Hematopoietic multipotent progenitor cell treated with erythropoietin and hydrocortisone succinate and interleukin-3 and kit ligand, for 8 days (in vitro differentiated cells): ENCODE results near the gene MTF1.
"Not testable (repeated sequence)": the region's sequence is repeated elsewhere in the genome, so short reads cannot be mapped to it uniquely, and the experiment has no call there.

Source experiments
- DNase-seq: peaks from one replicate; pipeline ENCODE4 v3.0.0-alpha.2; 2015

MTF1 gene

GRCh38 chr1:37859507-37860345 lies at the start of gene MTF1:
MTF1 (minus strand) TSS chr1:37859592; CDS start chr1:37857658, 1,934 bp downstream.
- DNase-seq = peak; percentile 98

GRCh38 chr1:37908531-37908930 lies 49.1 kb upstream of the MTF1 start:
- not testable (repeated sequence) for DNase-seq

- not testable (repeated sequence) for DNase-seq
Measured at GRCh38 chr1:37907416-37908125, 48.2 kb upstream of the MTF1 start.

DNA sequence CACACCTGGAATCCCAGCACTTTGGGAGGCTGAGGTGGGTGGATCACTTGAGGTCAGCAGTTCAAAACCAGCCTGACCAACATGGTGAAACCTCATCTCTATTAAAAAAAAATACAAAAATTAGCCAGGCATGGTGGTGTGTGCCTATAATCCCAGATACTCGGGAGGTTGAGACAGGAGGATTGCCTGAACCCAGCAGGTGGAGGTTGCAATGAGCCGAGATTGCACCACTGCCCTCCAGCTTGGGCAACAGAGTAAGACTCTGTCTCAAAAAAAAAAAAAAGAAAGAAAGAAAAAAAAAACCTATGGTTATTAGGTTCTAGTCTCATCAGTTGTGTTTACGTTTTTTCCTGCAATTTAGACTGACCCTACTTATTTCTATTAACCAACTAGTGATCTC lies 47.2 kb upstream of the MTF1 start:
- DNase-seq = not testable (repeated sequence)

- no peak for DNase-seq
Measured at GRCh38 chr1:37905727-37906126, 46.3 kb upstream of the MTF1 start.

DNA sequence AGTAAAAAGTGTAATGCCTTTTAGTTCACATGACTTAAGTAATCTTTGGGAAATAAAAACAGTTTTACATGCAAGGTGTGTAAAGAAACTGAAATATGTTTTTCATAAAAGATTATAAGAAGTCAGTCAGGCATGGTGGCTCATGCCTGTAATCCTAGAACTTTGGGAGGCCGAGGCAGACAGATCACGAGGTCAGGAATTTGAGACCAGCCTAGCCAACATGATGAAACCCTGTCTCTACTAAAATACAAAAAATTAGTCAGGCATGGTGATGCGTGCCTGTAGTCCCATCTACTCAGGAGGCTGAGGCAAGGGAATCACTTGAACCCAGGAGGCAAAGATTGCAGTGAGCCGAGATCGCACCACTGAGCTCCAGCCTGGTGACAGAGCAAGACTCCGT lies 44.5 kb upstream of the MTF1 start:
- DNase-seq = not testable (repeated sequence)

GRCh38 chr1:37902983-37903382 lies 43.6 kb upstream of the MTF1 start:
- DNase-seq = no peak

DNA sequence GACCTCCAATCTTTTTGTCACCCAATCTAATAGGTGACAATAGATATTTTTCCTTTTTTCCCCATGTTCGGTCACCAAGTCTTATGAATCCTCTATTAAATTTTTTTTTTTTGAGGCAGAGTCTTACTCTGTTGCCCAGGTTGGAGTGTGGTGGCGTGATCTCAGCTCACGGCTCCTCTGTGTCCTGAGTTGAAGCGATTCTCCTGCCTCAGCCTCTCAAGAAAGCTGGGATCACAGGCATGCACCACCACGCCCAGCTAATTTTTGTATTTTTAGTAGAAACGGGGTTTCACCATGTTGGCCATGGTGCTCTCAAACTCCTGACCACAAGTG lies 42.5 kb upstream of the MTF1 start:
- DNase-seq = no peak

DNA sequence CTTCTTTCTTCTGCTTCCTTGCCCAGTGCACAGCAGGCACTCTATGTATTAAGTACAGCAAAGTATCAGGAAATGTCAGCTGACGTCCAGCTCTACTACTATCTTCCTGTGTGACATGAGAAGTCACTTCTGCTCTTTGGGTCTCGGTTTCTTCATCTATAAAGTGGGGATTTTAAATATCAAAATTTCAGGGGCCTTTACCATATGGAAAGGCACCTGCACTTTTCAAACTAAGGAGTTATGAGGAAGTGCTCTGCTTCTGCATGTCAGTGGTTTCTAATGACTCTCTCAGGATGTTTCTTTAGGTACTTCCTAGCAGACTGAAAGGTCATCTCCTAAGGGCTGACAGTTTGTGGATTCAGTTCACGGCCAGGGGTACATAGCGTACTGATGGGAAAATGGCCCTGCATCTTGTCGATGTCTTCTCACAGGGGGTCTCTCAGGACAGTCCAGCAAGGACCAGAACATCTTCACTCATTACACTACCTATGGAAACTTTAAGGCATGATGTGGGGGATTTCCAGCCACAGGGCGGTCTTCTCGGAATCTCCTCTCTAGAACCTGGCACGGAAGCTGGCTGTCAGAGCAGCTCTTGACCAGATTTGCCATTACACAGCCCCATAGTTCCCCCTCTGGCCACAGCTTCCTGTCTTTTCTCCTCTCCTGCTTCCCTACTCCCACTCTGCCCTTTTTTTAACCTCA lies 42.0 kb upstream of the MTF1 start:
- no peak for DNase-seq

DNA sequence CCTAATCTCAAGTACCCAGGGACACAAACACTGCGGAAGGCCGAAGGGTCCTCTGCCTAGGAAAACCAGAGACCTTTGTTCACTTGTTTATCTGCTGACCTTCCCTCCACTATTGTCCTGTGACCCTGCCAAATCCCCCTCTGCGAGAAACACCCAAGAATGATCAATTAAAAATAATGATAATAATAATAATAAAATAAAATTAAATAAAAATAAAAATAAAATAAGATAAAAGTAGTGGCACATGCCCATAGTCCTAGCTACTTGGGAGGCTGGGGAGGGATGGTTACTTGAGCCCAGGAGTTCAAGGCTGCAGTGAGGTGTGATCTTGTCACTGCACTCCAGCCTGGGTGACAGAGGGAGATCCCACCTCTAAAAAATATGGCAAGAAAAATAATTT lies 38.2 kb upstream of the MTF1 start:
- DNase-seq = not testable (repeated sequence)

DNA sequence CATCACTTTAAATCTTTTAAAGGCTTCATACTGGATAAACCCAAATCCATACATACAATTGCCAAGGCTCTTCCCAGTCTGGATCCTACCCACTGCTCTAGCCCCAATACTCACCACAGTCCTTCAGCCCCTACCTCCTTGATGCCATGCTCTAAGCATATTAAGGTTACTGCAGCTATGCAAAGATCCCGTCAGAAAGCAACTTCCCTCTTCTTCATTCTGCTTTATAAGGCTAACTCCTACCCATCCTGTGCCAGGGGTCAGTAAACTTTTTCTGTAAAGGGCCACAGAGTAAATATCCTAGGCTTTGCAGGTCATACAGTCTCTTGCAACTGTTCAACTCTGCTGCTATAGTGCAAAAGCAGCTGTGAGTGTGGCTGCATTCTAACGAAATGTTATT lies 34.3 kb upstream of the MTF1 start:
- no peak for DNase-seq

DNA sequence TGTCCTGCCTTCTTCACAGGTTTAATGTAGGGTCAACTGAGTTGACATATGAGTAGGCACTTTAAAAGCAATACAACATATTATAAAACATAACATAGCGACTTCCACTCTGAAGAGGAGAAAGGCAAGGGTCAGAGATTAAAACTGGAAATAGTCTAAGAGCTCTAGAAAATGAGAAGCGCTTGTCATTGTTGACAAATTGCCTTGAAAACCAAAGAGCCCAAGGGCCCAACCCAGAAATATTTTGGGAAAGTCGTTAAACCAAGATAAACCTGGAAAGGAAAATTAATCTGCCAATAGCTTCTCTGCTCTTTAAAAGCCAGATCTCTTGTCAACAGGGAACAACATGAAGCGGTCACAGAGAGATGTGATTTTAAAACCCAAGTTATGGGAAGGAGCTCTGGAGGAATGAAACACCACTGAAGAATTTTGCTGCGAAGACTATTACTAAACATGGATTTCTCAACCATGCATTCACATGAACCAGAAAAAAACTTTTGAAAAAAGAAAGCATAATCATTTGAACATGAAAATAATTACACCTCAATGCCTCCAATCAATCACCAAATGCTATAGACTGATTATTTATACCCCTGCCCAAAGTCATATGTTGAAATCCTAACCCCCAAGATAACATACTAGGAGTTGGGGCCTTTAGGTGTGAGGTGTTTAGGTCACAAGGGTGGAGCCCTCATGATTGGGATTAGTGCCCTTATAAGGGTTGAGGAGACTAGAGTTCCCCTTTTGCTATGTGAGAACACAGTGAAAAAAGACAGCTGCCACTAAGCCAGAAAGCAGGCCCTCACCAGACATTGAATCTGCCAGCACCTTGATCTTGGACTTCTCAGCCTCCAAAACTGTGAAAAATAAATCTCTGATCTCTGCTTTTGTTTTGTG lies 33.0 kb upstream of the MTF1 start:
- DNase-seq = no peak

DNA sequence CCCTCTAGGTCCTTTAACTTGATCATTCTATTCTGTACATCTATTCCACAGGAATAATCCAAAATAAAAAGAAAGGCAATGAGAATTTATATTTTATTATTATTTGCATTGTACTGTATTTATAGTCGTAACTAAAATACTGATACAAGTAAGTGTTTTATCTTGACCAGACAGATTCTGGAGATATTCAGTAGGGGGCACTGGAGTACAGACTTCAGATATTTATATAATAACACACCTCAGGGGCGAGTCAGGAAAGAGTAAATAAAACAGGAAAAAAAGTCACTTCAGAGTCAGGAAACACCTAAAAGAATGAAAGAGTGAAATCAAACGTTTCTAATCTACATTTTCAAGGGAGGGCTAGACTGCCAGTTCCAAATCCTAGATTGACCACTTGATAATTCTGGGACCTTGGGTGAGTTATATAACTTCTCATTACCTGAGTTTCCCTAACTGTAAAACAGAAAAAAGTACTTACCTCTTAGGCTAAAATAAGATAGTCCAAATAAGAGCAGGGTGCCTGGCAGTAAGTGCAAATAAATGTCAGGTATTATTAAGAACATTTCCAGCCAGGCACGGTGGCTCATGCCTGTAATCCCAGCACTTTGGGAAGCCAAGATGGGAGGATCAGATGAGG lies 31.1 kb upstream of the MTF1 start:
- peak; percentile 75 for DNase-seq

DNA sequence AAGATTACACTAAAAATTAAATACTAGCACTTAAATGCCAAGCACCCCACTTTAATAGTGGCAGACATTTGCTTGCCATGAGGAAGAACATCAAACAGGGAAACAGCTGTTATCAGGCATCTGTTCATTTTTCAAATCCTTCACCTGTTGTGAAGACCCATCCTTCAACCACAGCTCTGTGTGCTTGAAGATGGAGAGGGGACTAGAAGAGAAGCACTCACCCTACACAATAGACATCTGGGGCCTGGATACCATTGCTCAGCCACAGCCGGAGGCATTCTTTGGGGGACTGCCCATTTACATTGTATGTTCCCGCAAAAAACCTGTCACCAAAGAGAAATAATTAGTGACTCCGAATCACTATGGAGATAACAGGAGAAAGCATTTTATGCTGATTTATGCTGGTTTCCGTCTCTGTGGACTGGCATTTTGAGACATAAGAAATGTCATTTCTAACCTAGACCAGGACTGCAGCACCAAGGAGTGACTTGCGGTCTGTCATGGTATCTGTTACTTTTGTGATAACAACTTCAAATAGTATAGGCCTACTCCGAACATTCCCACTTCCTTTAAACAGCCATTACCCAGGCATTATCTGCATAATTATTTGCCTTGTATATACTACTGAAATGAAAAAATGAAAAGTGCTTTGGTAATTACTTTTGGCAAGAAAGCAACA lies 28.8 kb upstream of the MTF1 start:
- no peak for DNase-seq

GRCh38 chr1:37884145-37884544 lies 24.8 kb upstream of the MTF1 start:
- DNase-seq = no peak

GRCh38 chr1:37883671-37884070 lies 24.3 kb upstream of the MTF1 start:
- DNase-seq = no peak

DNA sequence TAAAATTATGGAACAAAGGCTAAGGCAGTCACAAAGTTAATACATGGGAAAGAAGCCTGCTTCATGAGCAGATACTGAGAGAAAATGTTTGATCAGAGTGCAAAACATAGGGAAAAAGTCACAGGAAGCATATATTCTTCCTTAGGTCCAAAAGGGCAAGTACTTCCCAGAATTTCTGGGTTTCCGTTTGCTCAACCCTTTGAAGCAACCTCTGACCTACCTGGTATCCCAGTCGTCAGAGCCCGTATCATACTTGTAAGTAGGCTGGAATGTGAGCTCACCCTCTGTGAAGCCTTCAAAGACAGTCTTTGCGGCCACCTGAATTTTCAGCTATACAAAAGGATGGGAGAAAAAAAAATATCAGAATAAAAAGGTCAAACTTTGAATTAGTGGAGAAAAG lies 20.5 kb upstream of the MTF1 start:
- no peak for DNase-seq

GRCh38 chr1:37878071-37878470 lies 18.7 kb upstream of the MTF1 start:
- no peak for DNase-seq

GRCh38 chr1:37875833-37876232 lies 16.4 kb upstream of the MTF1 start:
- no peak for DNase-seq

DNA sequence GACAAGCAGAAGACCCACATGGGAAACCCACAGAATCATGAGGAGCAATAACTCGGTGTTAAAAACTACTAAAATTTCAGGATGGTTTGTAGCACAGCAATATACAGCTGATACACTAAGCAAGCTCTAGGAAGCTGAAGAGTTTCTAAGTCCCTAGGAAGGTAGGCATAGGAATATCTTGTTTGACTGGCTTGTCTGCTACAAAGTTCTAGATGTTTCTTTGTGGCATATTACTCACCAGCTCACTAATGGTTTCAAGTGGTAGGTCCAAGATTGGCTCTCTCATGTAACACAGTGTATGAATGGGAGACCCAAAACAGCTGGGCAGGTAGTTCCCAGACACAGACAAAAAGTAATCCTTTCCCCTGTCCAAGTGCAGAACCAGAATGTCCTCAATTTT lies 13.3 kb upstream of the MTF1 start:
- no peak for DNase-seq

- no peak for DNase-seq
Measured at GRCh38 chr1:37868466-37868865, 9.1 kb upstream of the MTF1 start.

- no peak for DNase-seq
Measured at GRCh38 chr1:37867784-37868183, 8.4 kb upstream of the MTF1 start.
